ENCODE measurements around the gene PPHLN1.
"Not testable (repeated sequence)": the region's sequence is repeated elsewhere in the genome, so short reads cannot be mapped to it uniquely, and the experiment has no call there.

Gene PPHLN1

GRCh38 chr12:42322567-42322966 is 3.4 kb upstream of the PPHLN1 start:
- no peak for DNase-seq (ENCODE audit: low read depth in 2 of 2)

DNA sequence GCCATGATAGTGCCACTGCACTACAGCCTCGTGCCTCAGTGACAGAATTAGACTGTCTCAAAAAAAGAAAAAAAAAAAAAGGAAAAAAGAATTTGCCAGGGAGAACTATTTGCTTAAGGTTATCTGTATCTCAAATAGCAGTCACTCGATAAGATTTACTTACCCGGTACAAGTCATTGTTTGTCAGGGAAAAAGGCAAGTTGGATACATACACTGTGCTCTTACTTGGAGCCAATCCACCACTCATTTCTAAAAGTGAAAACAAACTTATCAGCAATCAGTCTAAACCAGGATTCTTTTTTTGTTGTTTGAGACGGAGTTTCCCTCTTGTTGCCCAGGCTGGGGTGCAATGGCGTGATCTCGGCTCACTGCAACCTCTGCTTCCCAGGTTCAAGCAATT is 2.1 kb upstream of the PPHLN1 start:
- DNase-seq (ENCODE audit: low read depth in 2 of 2), result no peak

GRCh38 chr12:42325326-42325652 is 678 bp upstream of the PPHLN1 start:
- no peak for DNase-seq (ENCODE audit: low read depth in 2 of 2)

DNA sequence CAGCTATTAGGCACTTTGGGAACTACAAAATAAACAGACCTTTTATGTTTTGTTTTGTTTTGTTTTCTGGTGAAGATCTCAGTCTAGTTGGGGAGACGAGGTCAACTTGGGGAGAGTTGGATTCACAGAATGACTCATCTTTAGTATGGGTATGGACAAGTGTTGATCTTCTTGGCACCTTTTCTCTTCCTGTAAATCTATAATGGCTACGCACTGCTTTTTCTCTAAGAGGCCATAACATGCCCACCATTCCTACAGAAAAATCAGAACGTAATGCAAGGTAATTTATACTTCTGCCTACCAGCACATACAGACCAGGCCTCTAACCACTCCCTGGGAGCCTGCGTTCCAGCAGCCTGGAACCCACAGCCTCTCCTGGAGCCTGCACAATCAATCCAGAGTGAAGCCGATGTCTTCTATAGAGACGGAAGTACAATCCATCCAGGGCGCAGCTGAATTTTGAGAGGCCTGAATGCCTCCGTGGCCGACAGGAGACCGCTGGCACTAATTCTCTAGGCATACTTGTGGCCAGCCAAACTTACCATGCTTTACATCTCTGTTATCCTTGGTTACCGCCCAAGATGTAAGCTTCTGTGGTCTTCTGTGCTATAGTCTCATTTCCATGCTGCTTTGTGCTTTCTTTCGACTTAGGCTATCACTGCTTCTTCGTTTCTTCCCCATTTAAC is 717 bp downstream of the PPHLN1 start:
- no peak for DNase-seq (ENCODE audit: low read depth in 2 of 2)

DNA sequence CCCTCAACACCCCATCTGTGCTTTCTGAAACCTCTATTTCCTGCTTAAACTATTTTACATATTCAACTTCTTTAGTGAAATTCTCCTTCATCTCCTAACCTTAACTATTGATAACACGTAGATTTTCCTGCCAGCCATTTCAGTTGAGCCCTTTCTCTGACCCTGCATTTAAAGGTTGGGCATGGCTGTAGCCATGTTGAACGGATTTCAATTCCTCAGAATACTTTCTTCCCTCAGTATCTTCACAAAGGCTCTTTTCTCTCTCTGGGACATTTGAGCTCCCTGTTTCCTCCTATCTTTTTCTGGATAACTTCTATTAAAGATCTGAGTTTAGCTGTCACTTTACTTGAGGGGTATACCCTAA is 1.2 kb downstream of the PPHLN1 start:
- DNase-seq (ENCODE audit: low read depth in 2 of 2), result no peak

DNA sequence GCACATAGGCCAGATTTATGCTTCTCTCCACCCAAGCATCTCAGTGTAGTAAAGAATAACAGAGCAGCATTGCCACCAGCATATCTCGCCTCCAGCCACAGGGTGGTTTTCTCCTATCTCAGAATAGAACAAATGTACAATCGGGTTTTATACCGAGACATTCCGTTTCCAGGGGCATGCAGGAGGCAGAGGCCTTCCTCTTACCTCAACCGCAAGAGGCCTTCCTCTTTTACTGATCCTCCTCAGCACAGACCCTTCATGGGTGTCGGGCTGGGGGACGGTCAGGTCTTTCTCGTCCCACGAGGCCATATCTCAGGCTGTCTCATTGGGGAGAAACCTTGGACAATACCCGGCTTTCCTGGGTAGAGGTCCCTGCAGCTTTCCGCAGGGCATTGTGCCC is 4.1 kb downstream of the PPHLN1 start:
- not testable (repeated sequence) for DNase-seq (ENCODE audit: low read depth in 2 of 2)

GRCh38 chr12:42332301-42333285 is 6.6 kb downstream of the PPHLN1 start:
- DNase-seq (ENCODE audit: low read depth in 2 of 2), result peak in 1 of 2 donors; percentile 24

DNA sequence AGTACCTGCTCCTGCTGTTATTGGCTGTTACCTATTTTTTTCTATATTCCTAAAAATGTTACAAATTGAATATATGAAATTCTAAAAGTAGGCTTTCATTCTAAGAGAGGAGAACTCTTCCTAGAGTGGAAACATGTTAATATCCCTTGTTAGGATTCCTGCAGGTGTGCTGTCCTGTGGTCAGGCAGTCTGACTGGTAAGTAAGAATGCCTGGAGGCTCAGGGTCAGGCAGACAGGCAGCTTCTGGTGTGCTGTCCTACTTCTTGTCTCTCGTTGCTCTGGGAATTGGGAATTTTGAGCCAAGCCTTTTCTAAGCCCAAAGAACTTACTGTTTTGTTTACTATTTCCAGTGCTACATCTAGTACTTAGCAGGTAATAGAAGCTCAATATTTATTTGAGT is 10.3 kb downstream of the PPHLN1 start:
- no peak for DNase-seq (ENCODE audit: low read depth in 2 of 2)

DNA sequence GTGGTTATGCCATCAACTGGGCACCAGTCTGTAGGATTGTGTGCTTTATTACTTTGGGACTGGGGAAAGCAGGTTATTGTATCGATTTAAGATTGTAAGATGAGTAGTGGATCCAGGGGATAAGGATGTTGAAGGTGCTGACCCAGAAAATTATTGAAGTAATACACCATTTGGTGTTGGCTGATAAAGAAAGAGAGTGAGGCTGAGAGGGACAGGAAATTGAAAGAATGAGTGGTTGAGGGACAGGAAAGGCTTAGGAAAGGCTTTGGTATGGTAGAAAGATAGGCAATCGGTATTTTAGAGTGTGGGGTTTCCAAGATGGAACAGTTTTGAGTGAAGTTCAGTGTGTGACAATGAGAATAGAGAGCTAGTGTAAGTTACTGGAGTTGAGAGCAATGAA is 12.3 kb downstream of the PPHLN1 start:
- DNase-seq (ENCODE audit: low read depth in 2 of 2), result no peak

GRCh38 chr12:42342028-42342427 is 16.1 kb downstream of the PPHLN1 start:
- no peak for DNase-seq (ENCODE audit: low read depth in 2 of 2)

GRCh38 chr12:42343721-42344120 is 17.8 kb downstream of the PPHLN1 start:
- DNase-seq (ENCODE audit: low read depth in 2 of 2), result no peak

DNA sequence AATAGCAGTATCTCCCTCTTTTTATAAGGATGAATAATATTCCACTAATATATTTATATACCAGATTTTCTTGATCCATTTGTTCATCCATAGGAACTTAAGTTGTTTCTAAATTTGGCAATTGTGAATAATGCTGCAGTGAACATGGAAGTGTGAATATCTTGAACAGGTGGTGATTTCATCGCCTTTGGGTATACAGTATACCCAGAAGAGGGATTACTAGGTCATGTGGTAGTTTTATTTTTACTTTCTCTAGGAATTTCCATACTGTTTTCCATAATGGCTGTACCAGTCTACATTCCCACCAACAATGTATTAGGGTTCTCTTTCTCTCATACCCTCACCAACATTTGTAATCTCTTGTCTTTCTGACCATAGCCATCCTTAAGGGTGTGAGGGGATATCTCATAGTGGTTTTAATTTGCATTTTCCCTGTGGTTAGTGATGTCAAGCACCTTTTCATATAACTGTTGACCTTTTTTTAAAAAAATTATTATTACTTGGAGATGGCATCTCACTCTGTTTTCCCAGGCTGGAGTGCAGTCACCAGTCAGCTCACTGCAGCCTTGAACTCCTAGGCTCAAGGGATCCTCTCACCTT is 20.5 kb downstream of the PPHLN1 start:
- DNase-seq (ENCODE audit: low read depth in 2 of 2), result no peak

DNA sequence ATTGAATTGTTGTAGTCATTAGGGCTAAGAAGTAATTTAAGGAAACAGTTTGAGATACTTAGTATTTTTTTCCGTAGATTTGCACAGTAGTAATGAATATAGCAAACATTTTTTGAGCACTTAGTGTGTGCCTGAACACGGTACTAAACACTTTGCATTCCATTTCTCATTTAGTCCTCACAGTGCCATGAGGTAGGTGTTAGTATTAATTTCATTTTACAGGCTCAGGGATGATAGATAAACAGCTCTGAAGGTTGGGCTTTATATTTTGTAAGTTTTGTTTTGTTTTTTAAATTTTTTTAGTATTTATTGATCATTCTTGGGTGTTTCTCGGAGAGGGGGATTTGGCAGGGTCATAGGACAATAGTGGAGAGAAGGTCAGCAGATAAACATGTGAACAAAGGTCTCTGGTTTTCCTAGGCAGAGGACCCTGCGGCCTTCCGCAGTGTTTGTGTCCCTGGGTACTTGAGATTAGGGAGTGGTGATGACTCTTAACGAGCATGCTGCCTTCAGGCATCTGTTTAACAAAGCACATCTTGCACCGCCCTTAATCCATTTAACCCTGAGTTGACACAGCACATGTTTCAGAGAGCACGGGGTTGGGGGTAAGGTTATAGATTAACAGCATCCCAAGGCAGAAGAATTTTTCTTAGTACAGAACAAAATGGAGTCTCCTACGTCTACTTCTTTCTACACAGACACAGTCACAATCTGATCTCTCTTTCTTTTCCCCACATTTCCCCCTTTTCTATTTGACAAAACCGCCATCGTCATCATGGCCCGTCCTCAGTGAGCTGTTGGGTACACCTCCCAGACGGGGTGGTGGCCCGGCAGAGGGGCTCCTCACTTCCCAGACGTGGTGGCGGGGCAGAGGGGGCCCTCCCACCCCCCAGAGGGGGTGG is 23.4 kb downstream of the PPHLN1 start:
- not testable (repeated sequence) for DNase-seq (ENCODE audit: low read depth in 2 of 2)

GRCh38 chr12:42350021-42350407 is 24.0 kb downstream of the PPHLN1 start:
- not testable (repeated sequence) for DNase-seq (ENCODE audit: low read depth in 2 of 2)

GRCh38 chr12:42356344-42356743 is 30.4 kb downstream of the PPHLN1 start:
- no peak for DNase-seq (ENCODE audit: low read depth in 2 of 2)

DNA sequence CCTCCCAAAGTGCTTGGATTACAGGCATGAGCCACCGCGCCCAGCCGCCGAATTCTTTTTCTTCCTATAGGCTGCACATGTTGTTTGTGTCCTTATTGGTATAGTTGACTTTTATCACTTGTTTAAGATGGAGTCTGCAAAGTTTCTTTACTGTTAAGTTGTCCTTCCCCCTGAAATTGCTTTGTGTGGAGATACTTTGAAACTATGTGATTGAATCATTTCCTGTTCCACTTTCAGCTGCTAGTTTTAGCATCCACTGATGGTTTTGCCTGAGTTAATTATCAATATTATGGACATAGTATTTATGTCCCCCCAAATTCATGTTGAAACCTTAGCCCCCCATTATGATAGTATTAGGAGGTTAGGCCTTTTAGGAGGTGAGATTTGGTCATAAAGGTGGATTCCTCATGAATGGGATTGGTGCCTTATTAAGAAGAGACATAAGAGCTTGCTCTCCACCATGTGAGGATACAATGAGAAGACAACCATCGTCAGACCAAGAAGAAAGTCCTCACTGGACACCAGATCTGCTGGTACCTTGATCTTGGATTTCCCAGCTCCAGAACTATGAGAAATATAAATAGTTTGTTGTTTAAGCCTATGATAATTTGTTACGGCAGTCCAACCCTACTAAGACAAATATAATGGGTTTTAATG is 34.9 kb downstream of the PPHLN1 start:
- DNase-seq (ENCODE audit: low read depth in 2 of 2), result no peak

DNA sequence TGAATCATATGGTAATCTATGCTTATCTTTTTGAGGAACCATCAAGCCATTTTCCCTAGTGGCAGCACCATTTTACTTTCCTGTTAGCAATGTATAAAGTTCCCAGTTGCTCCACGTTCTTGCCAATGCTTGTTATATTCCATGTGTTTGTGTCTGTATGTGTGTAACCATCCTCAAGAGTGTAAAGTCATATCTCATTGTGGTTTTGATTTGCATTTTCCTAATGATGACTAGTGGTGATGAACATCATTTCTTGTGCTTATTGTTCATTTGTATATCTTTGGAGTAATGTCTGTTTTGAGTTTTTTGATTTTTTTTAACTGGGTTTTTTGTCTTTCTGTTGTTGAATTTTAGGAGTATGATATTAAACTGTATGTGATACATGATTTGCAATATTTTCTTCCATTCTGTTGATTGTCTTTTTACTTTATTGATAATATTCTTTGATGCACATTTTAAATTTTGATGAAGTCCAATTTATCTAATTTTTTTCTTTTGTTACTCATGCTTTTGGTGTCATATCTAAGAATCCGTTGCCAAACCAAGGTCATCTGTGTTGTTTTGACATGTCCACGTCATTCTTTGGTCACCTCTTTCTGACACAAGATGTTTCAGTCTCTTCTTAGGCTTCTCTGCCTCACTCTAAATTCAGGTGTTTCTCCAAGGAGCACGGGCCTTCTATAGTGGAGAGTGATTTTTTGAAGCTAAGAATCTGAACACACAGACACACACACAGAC is 36.1 kb downstream of the PPHLN1 start:
- DNase-seq (ENCODE audit: low read depth in 2 of 2), result no peak

DNA sequence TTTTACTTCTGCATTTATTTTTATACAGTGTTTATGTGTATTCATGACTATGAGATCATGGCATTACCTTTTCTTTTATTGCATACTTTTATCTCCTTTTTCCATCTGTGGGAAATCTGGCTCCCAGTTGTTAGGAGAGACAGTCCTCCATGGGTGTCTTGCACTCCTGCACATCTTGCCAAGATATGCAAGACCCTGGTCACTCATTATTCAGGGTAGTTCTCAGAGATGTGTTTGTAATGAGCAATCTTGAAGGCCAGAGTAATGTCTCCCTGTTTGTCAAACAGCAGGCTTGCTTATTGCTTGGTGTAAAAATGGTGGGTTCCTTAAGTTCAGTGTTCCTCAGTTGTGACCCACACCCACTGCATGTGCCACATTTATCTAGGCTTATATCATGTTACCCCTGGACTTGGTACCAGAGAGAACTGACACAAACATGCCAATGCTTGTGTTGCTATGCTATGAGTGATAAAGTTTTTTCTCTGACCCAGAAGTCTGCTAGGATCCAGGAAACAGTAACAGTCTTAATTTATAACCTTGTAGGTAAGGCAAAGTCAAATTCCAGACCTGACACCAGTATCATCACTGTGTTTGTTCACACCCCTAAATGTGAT is 36.8 kb downstream of the PPHLN1 start:
- no peak for DNase-seq (ENCODE audit: low read depth in 2 of 2)

- no peak for DNase-seq (ENCODE audit: low read depth in 2 of 2)
Observed at GRCh38 chr12:42364692-42365091, 38.7 kb downstream of the PPHLN1 start.

- DNase-seq (ENCODE audit: low read depth in 2 of 2), result no peak
Observed at GRCh38 chr12:42365486-42365885, 39.5 kb downstream of the PPHLN1 start.

Data from activated CD4-positive, alpha-beta T cell treated with anti-CD3 and anti-CD28 coated beads for 24 hours (primary cell).